Keratinocyte (primary cell): ENCODE data around the gene LAYN. TPM values are rescaled to one million over a fixed set of nuclear protein-coding genes. Genes with fewer than 3 reads are reported as not detected.
A peak's percentile ranks its signal among the peaks of the same experiment; 100 is the strongest.

Source experiments
- DNase-seq: peaks from one replicate; pipeline ENCODE4 v3.0.0-alpha.2; 2011; ENCODE audit warnings: low read depth, missing footprints, low spot score
- FAIRE-seq: peaks from 2 replicates; lab custom pipeline; 2011; peaks lifted over from hg19 to GRCh38; lab: Jason Lieb, UNC
- H2AFZ ChIP-seq: 2 replicates; pipeline ENCODE4 v1.6.0; 2012; ENCODE audit warnings: low read length, control low read depth, inconsistent platforms; ENCODE audit not compliant: control insufficient read depth
- H3K27ac ChIP-seq: 2 replicates; pipeline ENCODE4 v1.5.1; 2011; ENCODE audit warnings: low read length; ENCODE audit not compliant: control insufficient read depth, insufficient read depth
- H3K27me3 ChIP-seq: 3 replicates; pipeline ENCODE4 v1.6.0; 2011; ENCODE audit warnings: low read length; ENCODE audit not compliant: control insufficient read depth, insufficient read depth; ENCODE audit errors: extremely low read depth
- H3K36me3 ChIP-seq, 2 experiments: 2 replicates in 1 of 2; 3 replicates in 1 of 2; pipeline ENCODE4 v1.5.1; 2011; ENCODE audit warnings: low read length in 2 of 2, mild to moderate bottlenecking in 1 of 2; ENCODE audit not compliant: control insufficient read depth in 2 of 2, insufficient read depth in 2 of 2; ENCODE audit errors: extremely low read depth in 1 of 2
- H3K4me1 ChIP-seq: 3 replicates; pipeline ENCODE4 v1.5.1; 2011; ENCODE audit warnings: low read length; ENCODE audit not compliant: control insufficient read depth, insufficient read depth; ENCODE audit errors: extremely low read depth
- H3K4me2 ChIP-seq: 3 replicates; pipeline ENCODE4 v1.6.0; 2011; ENCODE audit warnings: low read depth, low read length; ENCODE audit not compliant: control insufficient read depth, insufficient read depth; ENCODE audit errors: extremely low read depth
- H3K4me3 ChIP-seq, 3 experiments: fragments of 200-600 bp in 1 of 3; sonication (generic) in 1 of 3; 2 replicates in 2 of 3; 3 replicates in 1 of 3; pipeline ENCODE4 v1.5.1; 2011 to 2016; ENCODE audit warnings: low read length in 3 of 3, mild to moderate bottlenecking in 3 of 3, control low read depth in 2 of 3, inconsistent platforms in 1 of 3, low read depth in 1 of 3, mixed read lengths in 1 of 3, mixed run types in 1 of 3, moderate library complexity in 1 of 3; ENCODE audit not compliant: control insufficient read depth in 2 of 3, insufficient read depth in 2 of 3; ENCODE audit errors: extremely low read depth in 1 of 3
- H3K79me2 ChIP-seq: 2 replicates; pipeline ENCODE4 v1.6.0; 2012; ENCODE audit warnings: low read length; ENCODE audit not compliant: control insufficient read depth, insufficient read depth
- H3K9ac ChIP-seq: 3 replicates; pipeline ENCODE4 v1.6.0; 2011; ENCODE audit warnings: low read length; ENCODE audit not compliant: control insufficient read depth, insufficient read depth; ENCODE audit errors: extremely low read depth
- H3K9me1 ChIP-seq: 3 replicates; pipeline ENCODE4 v1.6.0; 2011; ENCODE audit warnings: low read length; ENCODE audit not compliant: control insufficient read depth, insufficient read depth; ENCODE audit errors: extremely low read depth
- H3K9me3 ChIP-seq: 2 replicates; pipeline ENCODE4 v1.5.1; 2012; ENCODE audit warnings: low read depth, low read length; ENCODE audit not compliant: control insufficient read depth
- H4K20me1 ChIP-seq: 3 replicates; pipeline ENCODE4 v1.6.0; 2011; ENCODE audit warnings: low read length; ENCODE audit not compliant: control insufficient read depth, insufficient read depth; ENCODE audit errors: extremely low read depth
- CTCF ChIP-seq, 3 experiments: IDR thresholded peaks in 1 of 3; conservative IDR thresholded peaks in 1 of 3; optimal IDR thresholded peaks in 1 of 3; 2 replicates in 2 of 3; 3 replicates in 1 of 3; pipeline versions ENCODE3 to v1.5.1; 2011; ENCODE audit warnings: low read length in 3 of 3, mild to moderate bottlenecking in 3 of 3, moderate library complexity in 2 of 3, control low read depth in 1 of 3, inconsistent platforms in 1 of 3; ENCODE audit not compliant: insufficient read depth in 2 of 3; ENCODE audit errors: extremely low read depth in 1 of 3
- EZH2 ChIP-seq: IDR thresholded peaks from one replicate; pipeline ENCODE4 v1.6.1; 2012; ENCODE audit warnings: inconsistent platforms, mild to moderate bottlenecking, low read length, moderate library complexity
- dilution Hi-C: fragments of 300-500 bp; cut with MboI; formaldehyde crosslinking; loops from one replicate; pipeline ENCODE4 v1.7.0; 2020; ENCODE audit warnings: low sequenced_read_pairs; ENCODE audit not compliant: extremely low pct_ligation_motif_present
- polyA plus RNA-seq, 5 experiments: library from polyadenylated mRNA; depleted of rRNA in 3 of 5; stranded (reverse) in 3 of 5; stranded (forward) in 1 of 5; unstranded in 1 of 5; fragments of >200 nt; gene quantifications; 1 replicate in 1 of 5; 2 replicates in 3 of 5; 3 replicates in 1 of 5; pipeline versions ENCODE4 v1.2.1 to v1.2.3, GENCODE V29; 2011 to 2012; ENCODE audit warnings: missing spikeins in 2 of 5, low read depth in 1 of 5, low replicate concordance in 1 of 5

The LAYN gene
- polyA plus RNA-seq, 1 donor (not counting 4 experiments of a cell fraction or from before 2014, with no cell fraction given): 1.1 TPM

GRCh38 chr11:111561306-111561705 lies 20.8 kb downstream of the LAYN start:
- no peak overlapping the region for H3K4me3 ChIP-seq
- no peaks in the 10 kb centered on the region for H3K36me3 ChIP-seq
- H3K4me2 ChIP-seq: no peak overlapping the region
- no peak for TF ChIP-seq EZH2
- no peak for TF ChIP-seq CTCF (optimal IDR thresholded peaks at IDR 0.05 in 1 of 3, IDR thresholded peaks at IDR 0.05 in 1 of 3, conservative IDR thresholded peaks at IDR 0.05 in 1 of 3; ENCODE audit: extremely low read depth in 1 of 3, insufficient read depth in 2 of 3, low read length in 3 of 3)
- H4K20me1 ChIP-seq: no peaks in the 10 kb centered on the region
- H3K9ac ChIP-seq: peak overlapping the region; percentile 16
- H3K27me3 ChIP-seq: no peaks in the 10 kb centered on the region
- no peak overlapping the region for H2AFZ ChIP-seq
- H3K27ac ChIP-seq: peak overlapping the region; percentile 47
- dilution Hi-C loops: no loop called here
- no peaks in the 10 kb centered on the region for H3K79me2 ChIP-seq
- peaks cover 13% of the 10 kb centered on the region for H3K4me1 ChIP-seq
- no peak for FAIRE-seq
- DNase-seq: no peak
- H3K9me3 ChIP-seq: peaks cover under 1% of the 10 kb centered on the region
- no peaks in the 10 kb centered on the region for H3K9me1 ChIP-seq

GRCh38 chr11:111561791-111562325 lies 21.3 kb downstream of the LAYN start:
- Histone ChIP-seq H3K79me2 (no peaks in the 10 kb centered on the region), H3K36me3 (no peaks in the 10 kb centered on the region), H3K4me3 (no peak overlapping the region), H3K9me3 (no peaks in the 10 kb centered on the region), H3K27me3 (no peaks in the 10 kb centered on the region), H3K27ac (peak overlapping the region; percentile 47), H3K4me2 (peak overlapping the region; percentile 40), H3K9ac (peak overlapping the region; percentile 28), H3K9me1 (no peaks in the 10 kb centered on the region), H4K20me1 (no peaks in the 10 kb centered on the region), H2AFZ (no peak overlapping the region), H3K4me1 (peaks cover 13% of the 10 kb centered on the region)
- dilution Hi-C loops: no loop called here
- TF ChIP-seq CTCF (optimal IDR thresholded peaks at IDR 0.05 in 1 of 3, IDR thresholded peaks at IDR 0.05 in 1 of 3, conservative IDR thresholded peaks at IDR 0.05 in 1 of 3; ENCODE audit: extremely low read depth in 1 of 3, insufficient read depth in 2 of 3, low read length in 3 of 3): no peak
- TF ChIP-seq EZH2: no peak
- FAIRE-seq (peak; percentile 20), DNase-seq (no peak)
